Parathyroid adenoma (tissue), 2 donors: Measurements from ENCODE around the gene IKZF5.

ENCODE experiments used
- H2AFZ ChIP-seq: fragments of 300-600 bp; sonication (generic); one replicate; pipeline ENCODE4 v1.7.0; 2017; ENCODE audit warnings: antibody characterized with exemption, mild to moderate bottlenecking
- H3K27ac ChIP-seq: fragments of 300-600 bp; sonication (generic); one replicate; pipeline ENCODE4 v1.7.0; 2017
- H3K27me3 ChIP-seq: fragments of 300-600 bp; sonication (generic); one replicate; pipeline ENCODE4 v1.7.0; 2017; ENCODE audit warnings: low read length; ENCODE audit not compliant: control insufficient read depth, insufficient read depth
- H3K36me3 ChIP-seq: fragments of 300-600 bp; sonication (generic); one replicate; pipeline ENCODE4 v1.7.0; 2017; ENCODE audit warnings: low read length; ENCODE audit not compliant: control insufficient read depth, insufficient read depth
- H3K4me1 ChIP-seq: fragments of 300-600 bp; sonication (generic); one replicate; pipeline ENCODE4 v1.7.0; 2017; ENCODE audit warnings: control low read depth
- H3K4me2 ChIP-seq: fragments of 300-600 bp; sonication (generic); one replicate; pipeline ENCODE4 v1.7.0; 2017; ENCODE audit warnings: low read length
- H3K4me3 ChIP-seq: fragments of 300-600 bp; sonication (generic); one replicate; pipeline ENCODE4 v1.7.0; 2017; ENCODE audit warnings: low read depth, low read length
- H3K79me2 ChIP-seq: fragments of 300-600 bp; sonication (generic); one replicate; pipeline ENCODE4 v1.7.0; 2017; ENCODE audit warnings: control low read depth
- H3K9ac ChIP-seq: fragments of 300-600 bp; sonication (generic); one replicate; pipeline ENCODE4 v1.7.0; 2017; ENCODE audit warnings: mild to moderate bottlenecking
- H3K9me3 ChIP-seq: fragments of 300-600 bp; sonication (generic); one replicate; pipeline ENCODE4 v1.7.0; 2017; ENCODE audit warnings: low read length; ENCODE audit not compliant: control insufficient read depth
- TF ChIP-seq, protein P1 (sequence below): fragments of 300-600 bp; sonication (generic); IDR thresholded peaks from one replicate; pipeline ENCODE4 v1.7.0; 2017; ENCODE audit warnings: antibody characterized with exemption, mild to moderate bottlenecking
- donor health status: primary hyperparathyroidism.

IKZF5 gene

GRCh38 chr10:123035467-123036086 lies 27.0 kb upstream of the IKZF5 start:
- Histone ChIP-seq H3K4me3 (no peak overlapping the region), H3K9ac (no peak overlapping the region), H3K27me3 (no peaks in the 10 kb centered on the region), H3K9me3 (no peaks in the 10 kb centered on the region), H3K27ac (no peak overlapping the region), H3K79me2 (no peaks in the 10 kb centered on the region), H3K36me3 (no peaks in the 10 kb centered on the region), H3K4me2 (no peak overlapping the region), H2AFZ (no peak overlapping the region), H3K4me1 (no peaks in the 10 kb centered on the region)
- TF ChIP-seq, protein P1, sequence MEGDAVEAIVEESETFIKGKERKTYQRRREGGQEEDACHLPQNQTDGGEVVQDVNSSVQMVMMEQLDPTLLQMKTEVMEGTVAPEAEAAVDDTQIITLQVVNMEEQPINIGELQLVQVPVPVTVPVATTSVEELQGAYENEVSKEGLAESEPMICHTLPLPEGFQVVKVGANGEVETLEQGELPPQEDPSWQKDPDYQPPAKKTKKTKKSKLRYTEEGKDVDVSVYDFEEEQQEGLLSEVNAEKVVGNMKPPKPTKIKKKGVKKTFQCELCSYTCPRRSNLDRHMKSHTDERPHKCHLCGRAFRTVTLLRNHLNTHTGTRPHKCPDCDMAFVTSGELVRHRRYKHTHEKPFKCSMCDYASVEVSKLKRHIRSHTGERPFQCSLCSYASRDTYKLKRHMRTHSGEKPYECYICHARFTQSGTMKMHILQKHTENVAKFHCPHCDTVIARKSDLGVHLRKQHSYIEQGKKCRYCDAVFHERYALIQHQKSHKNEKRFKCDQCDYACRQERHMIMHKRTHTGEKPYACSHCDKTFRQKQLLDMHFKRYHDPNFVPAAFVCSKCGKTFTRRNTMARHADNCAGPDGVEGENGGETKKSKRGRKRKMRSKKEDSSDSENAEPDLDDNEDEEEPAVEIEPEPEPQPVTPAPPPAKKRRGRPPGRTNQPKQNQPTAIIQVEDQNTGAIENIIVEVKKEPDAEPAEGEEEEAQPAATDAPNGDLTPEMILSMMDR = no peak

DNA sequence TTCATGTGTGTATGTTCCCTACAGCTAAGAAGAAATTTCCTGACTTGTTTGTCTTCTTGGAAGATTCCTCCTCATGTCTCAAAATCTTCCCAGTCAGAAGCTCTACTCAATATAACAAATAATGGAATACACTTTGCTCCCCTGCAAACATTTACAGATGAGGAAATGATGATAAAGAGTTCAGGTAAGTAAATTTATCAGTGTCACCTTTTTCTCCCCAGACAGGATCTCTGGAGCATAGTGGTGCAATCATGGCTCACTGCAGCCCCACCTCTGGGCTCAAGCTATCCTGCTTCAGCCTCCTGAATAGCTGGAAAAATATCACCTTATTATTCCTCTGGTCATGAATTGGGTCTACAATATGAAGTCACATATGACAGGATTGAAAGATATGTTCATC lies 25.7 kb upstream of the IKZF5 start:
- H2AFZ ChIP-seq = no peak overlapping the region
- no peak overlapping the region for H3K4me2 ChIP-seq
- H3K4me3 ChIP-seq = no peak overlapping the region
- TF ChIP-seq, protein P1 = no peak
- no peaks in the 10 kb centered on the region for H3K36me3 ChIP-seq
- H3K4me1 ChIP-seq = no peaks in the 10 kb centered on the region
- no peaks in the 10 kb centered on the region for H3K9me3 ChIP-seq
- H3K27me3 ChIP-seq = no peaks in the 10 kb centered on the region
- H3K79me2 ChIP-seq = no peaks in the 10 kb centered on the region
- H3K9ac ChIP-seq = no peak overlapping the region
- no peak overlapping the region for H3K27ac ChIP-seq

GRCh38 chr10:123031124-123031523 lies 22.5 kb upstream of the IKZF5 start:
- no peak overlapping the region for H3K4me2 ChIP-seq
- TF ChIP-seq, protein P1 = no peak
- no peak overlapping the region for H3K9ac ChIP-seq
- H3K27ac ChIP-seq = no peak overlapping the region
- no peaks in the 10 kb centered on the region for H3K4me1 ChIP-seq
- H2AFZ ChIP-seq = no peak overlapping the region
- no peaks in the 10 kb centered on the region for H3K79me2 ChIP-seq
- H3K4me3 ChIP-seq = no peak overlapping the region
- no peaks in the 10 kb centered on the region for H3K9me3 ChIP-seq
- H3K36me3 ChIP-seq = no peaks in the 10 kb centered on the region
- no peaks in the 10 kb centered on the region for H3K27me3 ChIP-seq

DNA sequence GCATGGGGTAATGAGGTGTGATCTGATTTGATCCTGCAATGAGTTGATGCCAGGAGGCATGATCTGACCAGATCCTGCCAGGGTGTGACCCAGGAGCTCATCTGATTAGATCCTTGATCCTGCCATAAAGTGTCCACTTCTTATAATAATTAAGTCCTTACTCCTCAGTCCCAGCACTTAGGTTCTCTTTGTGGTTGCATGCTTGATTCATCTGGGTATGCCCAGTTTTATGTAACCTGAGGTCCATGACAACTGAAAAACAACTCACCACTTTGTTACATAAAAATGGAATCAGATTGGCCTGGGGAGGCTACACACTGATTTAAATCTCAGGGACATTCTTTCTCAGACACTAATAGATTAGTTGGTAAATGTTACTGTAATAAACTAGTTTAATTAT lies 19.3 kb upstream of the IKZF5 start:
- no peaks in the 10 kb centered on the region for H3K79me2 ChIP-seq
- H3K9ac ChIP-seq = no peak overlapping the region
- no peak overlapping the region for H3K4me2 ChIP-seq
- H3K4me3 ChIP-seq = no peak overlapping the region
- H3K27me3 ChIP-seq = no peaks in the 10 kb centered on the region
- no peak overlapping the region for H2AFZ ChIP-seq
- no peak overlapping the region for H3K27ac ChIP-seq
- H3K36me3 ChIP-seq = no peaks in the 10 kb centered on the region
- H3K9me3 ChIP-seq = no peaks in the 10 kb centered on the region
- TF ChIP-seq, protein P1 = no peak
- no peaks in the 10 kb centered on the region for H3K4me1 ChIP-seq

DNA sequence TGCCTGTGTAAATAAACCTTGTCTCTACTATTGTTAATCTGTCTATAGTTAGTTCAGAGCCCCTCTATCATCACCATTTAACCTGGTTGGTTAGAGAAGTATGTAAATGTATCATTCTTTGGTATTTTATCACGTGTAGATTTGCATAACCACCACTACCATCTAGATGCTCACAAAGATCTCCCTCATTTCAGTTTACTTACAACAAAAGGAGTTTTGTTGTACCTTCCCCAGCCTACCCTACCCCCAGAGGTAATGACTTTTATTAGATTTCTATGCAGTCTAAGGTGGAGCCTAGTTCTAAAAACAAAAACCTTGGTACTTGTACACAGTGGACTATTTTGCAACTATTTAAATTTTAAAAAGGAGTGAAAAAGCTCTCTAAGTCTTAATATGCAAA lies 17.7 kb upstream of the IKZF5 start:
- Histone ChIP-seq H3K36me3 (no peaks in the 10 kb centered on the region), H3K27ac (no peak overlapping the region), H3K79me2 (no peaks in the 10 kb centered on the region), H3K4me1 (no peaks in the 10 kb centered on the region), H3K9me3 (no peaks in the 10 kb centered on the region), H2AFZ (no peak overlapping the region), H3K4me3 (no peak overlapping the region), H3K9ac (no peak overlapping the region), H3K27me3 (no peaks in the 10 kb centered on the region), H3K4me2 (no peak overlapping the region)
- TF ChIP-seq, protein P1 = no peak
